GM23248 (cell line): Measurements from ENCODE around the gene BAD. TPM values are rescaled to one million over a fixed set of nuclear protein-coding genes. Genes with fewer than 3 reads are reported as not detected.
A peak's percentile ranks its signal among the peaks of the same experiment; 100 is the strongest.

Experiments used
- DNase-seq: peaks from one replicate; pipeline ENCODE4 v3.0.0-alpha.2; 2015
- H2AFZ ChIP-seq: fragments of 200-600 bp; sonication (generic); 2 replicates; pipeline ENCODE4 v1.6.1; 2016; ENCODE audit warnings: antibody characterized with exemption
- H3F3A ChIP-seq: fragments of 200-600 bp; sonication (generic); 2 replicates; pipeline ENCODE4 v1.6.1; 2016; ENCODE audit warnings: mild to moderate bottlenecking, antibody characterized with exemption, mixed run types; ENCODE audit not compliant: insufficient read depth
- H3K27ac ChIP-seq: fragments of 200-600 bp; sonication (generic); 2 replicates; pipeline ENCODE4 v1.5.1; 2016; ENCODE audit warnings: mild to moderate bottlenecking
- H3K27me3 ChIP-seq: fragments of 200-600 bp; sonication (generic); replicated peaks from 2 replicates; pipeline ENCODE4 v1.6.1; 2016; ENCODE audit warnings: mild to moderate bottlenecking; ENCODE audit not compliant: insufficient read depth
- H3K36me3 ChIP-seq: fragments of 200-600 bp; sonication (generic); 2 replicates; pipeline ENCODE4 v1.6.1; 2016; ENCODE audit warnings: low read depth, mild to moderate bottlenecking
- H3K4me1 ChIP-seq: fragments of 200-600 bp; sonication (generic); 2 replicates; pipeline ENCODE4 v1.6.1; 2016; ENCODE audit warnings: mild to moderate bottlenecking; ENCODE audit not compliant: insufficient read depth
- H3K4me2 ChIP-seq: fragments of 200-600 bp; sonication (generic); one replicate; pipeline ENCODE4 v1.6.1; 2016; ENCODE audit warnings: mild to moderate bottlenecking; ENCODE audit not compliant: unreplicated experiment
- H3K4me3 ChIP-seq: fragments of 200-600 bp; sonication (generic); 2 replicates; pipeline ENCODE4 v1.5.1; 2016; ENCODE audit warnings: mild to moderate bottlenecking
- H3K79me2 ChIP-seq: fragments of 200-600 bp; sonication (generic); 2 replicates; pipeline ENCODE4 v1.6.1; 2016; ENCODE audit warnings: mild to moderate bottlenecking; ENCODE audit not compliant: insufficient read depth
- H3K9ac ChIP-seq: fragments of 200-600 bp; sonication (generic); 2 replicates; pipeline ENCODE4 v1.6.1; 2016; ENCODE audit warnings: mild to moderate bottlenecking
- H3K9me2 ChIP-seq: fragments of 200-600 bp; sonication (generic); 2 replicates; pipeline ENCODE4 v1.6.1; 2016; ENCODE audit warnings: mixed run types, mild to moderate bottlenecking, moderate library complexity; ENCODE audit not compliant: insufficient read depth
- H3K9me3 ChIP-seq: fragments of 200-600 bp; sonication (generic); one replicate; pipeline ENCODE4 v1.6.1; 2017; ENCODE audit warnings: low read depth
- H4K20me1 ChIP-seq: fragments of 200-600 bp; sonication (generic); 2 replicates; pipeline ENCODE4 v1.6.0; 2016; ENCODE audit not compliant: insufficient read depth
- EZH2 ChIP-seq: fragments of 200-600 bp; sonication (generic); IDR thresholded peaks from 2 replicates; pipeline ENCODE4 v1.6.1; 2018; ENCODE audit warnings: antibody characterized with exemption, mild to moderate bottlenecking; ENCODE audit not compliant: insufficient read depth, poor library complexity, severe bottlenecking
- EZH2phosphoT487 ChIP-seq: fragments of 200-600 bp; sonication (generic); IDR thresholded peaks from 2 replicates; pipeline ENCODE4 v1.6.1; 2018; ENCODE audit warnings: antibody characterized with exemption, moderate library complexity, mild to moderate bottlenecking, low read depth; ENCODE audit not compliant: insufficient read depth
- WGBS, 2 experiments: methylation state at CpG; one replicate each; pipeline ENCODE4 v1.1.6; 2015 to 2017; ENCODE audit warnings: low lambda C conversion rate in 2 of 2, low coverage in 1 of 2; ENCODE audit errors: missing lambda C conversion rate in 2 of 2; 5-methylcytosine and 5-hydroxymethylcytosine counted together
- in situ Hi-C: fragments of 300-500 bp; cut with MboI; formaldehyde crosslinking; loops from 2 replicates; pipeline ENCODE4 v1.15.0; 2020
- polyA plus RNA-seq: library from polyadenylated mRNA; unstranded; fragments of >200 nt; fragmentation: Nextera tagmentation; extraction: Ambion mirVana; gene quantifications from 2 replicates; pipeline ENCODE4 v1.2.1, GENCODE V29; 2016
- total RNA-seq: library from RNA; depleted of rRNA; stranded (reverse); fragments of >200 nt; shearing (Covaris generic); gene quantifications from 2 replicates; pipeline ENCODE4 v1.2.3, GENCODE V29; 2014

BAD gene
- total and polyA plus RNA-seq, 2 experiments from 2014 or later = 146 to 170 TPM

GRCh38 chr11:64251753-64252002 lies 32.8 kb downstream of the BAD start:
- peaks cover 11% of the 10 kb centered on the region; the same call in 1 of the 2 replicates for H3K4me1 ChIP-seq
- in situ Hi-C loops = no loop called here
- peak overlapping the region; percentile 99 for H3K4me2 ChIP-seq
- H3K27ac ChIP-seq = peak overlapping the region; percentile 39
- no peaks in the 10 kb centered on the region for H4K20me1 ChIP-seq
- H3K27me3 ChIP-seq = no peaks in the 10 kb centered on the region
- TF ChIP-seq EZH2phosphoT487 = no peak
- TF ChIP-seq EZH2 = no peak
- peak overlapping the region; percentile 91 for H3K4me3 ChIP-seq
- no peaks in the 10 kb centered on the region; the same call in 1 of the 2 replicates for H3K36me3 ChIP-seq
- 1 to 3% methylated on average over 18 of the region's 18 CpGs for WGBS, 2 experiments
- no peak for DNase-seq
- no peaks in the 10 kb centered on the region for H3K9me3 ChIP-seq
- peak overlapping the region; percentile 81 for H2AFZ ChIP-seq
- peak overlapping the region; percentile 87 for H3K9ac ChIP-seq
- peaks cover 5% of the 10 kb centered on the region; the same call in 1 of the 2 replicates for H3F3A ChIP-seq
- peaks cover 29% of the 10 kb centered on the region for H3K79me2 ChIP-seq
- no peaks in the 10 kb centered on the region for H3K9me2 ChIP-seq

- H3K79me2 ChIP-seq = peaks cover 30% of the 10 kb centered on the region
- peaks cover 11% of the 10 kb centered on the region; the same call in 1 of the 2 replicates for H3K4me1 ChIP-seq
- peak within 1 kb of the TSS; percentile 99 for H3K4me2 ChIP-seq
- no peaks in the 10 kb centered on the region for H3K9me3 ChIP-seq
- no peaks in the 10 kb centered on the region for H3K27me3 ChIP-seq
- peak; percentile 82 for DNase-seq
- no peaks in the 10 kb centered on the region for H3K9me2 ChIP-seq
- peak within 1 kb of the TSS; percentile 81 for H2AFZ ChIP-seq
- TF ChIP-seq EZH2phosphoT487 = no peak
- TF ChIP-seq EZH2 = no peak
- peak within 1 kb of the TSS; percentile 87 for H3K9ac ChIP-seq
- H3K36me3 ChIP-seq = no peaks in the 10 kb centered on the region; the same call in 1 of the 2 replicates
- H3K4me3 ChIP-seq = peak within 1 kb of the TSS; percentile 91
- 1 to 2% methylated on average over 19 to 46 of the region's 75 CpGs for WGBS, 2 experiments
- H3F3A ChIP-seq = peaks cover 5% of the 10 kb centered on the region; the same call in 1 of the 2 replicates
- H4K20me1 ChIP-seq = no peaks in the 10 kb centered on the region
- in situ Hi-C loops = no loop called here
- peak within 1 kb of the TSS; percentile 39 for H3K27ac ChIP-seq
Observed at GRCh38 chr11:64251016-64251752, 33.3 kb downstream of the BAD start, which contains the start of gene PLCB3. PLCB3 (plus strand) TSS chr11:64251530; CDS start chr11:64251650, 120 bp downstream.

- H3K4me3 ChIP-seq = peak overlapping the region; percentile 91
- no peaks in the 10 kb centered on the region for H4K20me1 ChIP-seq
- no peaks in the 10 kb centered on the region for H3K9me3 ChIP-seq
- in situ Hi-C loops = no loop called here
- TF ChIP-seq EZH2phosphoT487 = no peak
- no peak for TF ChIP-seq EZH2
- no peaks in the 10 kb centered on the region for H3K27me3 ChIP-seq
- WGBS, 2 experiments = 23 to 27% methylated on average over 12 to 13 of the region's 13 CpGs
- DNase-seq = no peak
- H3F3A ChIP-seq = peaks cover 6% of the 10 kb centered on the region; the same call in 1 of the 2 replicates
- H3K79me2 ChIP-seq = peaks cover 36% of the 10 kb centered on the region
- peak overlapping the region; percentile 80 for H2AFZ ChIP-seq
- H3K9me2 ChIP-seq = no peaks in the 10 kb centered on the region
- no peaks in the 10 kb centered on the region; the same call in 1 of the 2 replicates for H3K36me3 ChIP-seq
- H3K4me2 ChIP-seq = peak overlapping the region; percentile 67
- H3K9ac ChIP-seq = peak overlapping the region; percentile 56
- H3K27ac ChIP-seq = no peak overlapping the region
- peaks cover 11% of the 10 kb centered on the region; the same call in 1 of the 2 replicates for H3K4me1 ChIP-seq
Observed at GRCh38 chr11:64250415-64251015, 34.0 kb downstream of the BAD start.

GRCh38 chr11:64249563-64250414 lies 34.7 kb downstream of the BAD start:
- H3K9me2 ChIP-seq = no peaks in the 10 kb centered on the region
- H4K20me1 ChIP-seq = no peaks in the 10 kb centered on the region
- peaks cover 11% of the 10 kb centered on the region; the same call in 1 of the 2 replicates for H3K4me1 ChIP-seq
- no peak overlapping the region for H3K4me2 ChIP-seq
- in situ Hi-C loops = no loop called here
- 87 to 92% methylated on average over 8 of the region's 8 CpGs for WGBS, 2 experiments
- DNase-seq = no peak
- H3K9ac ChIP-seq = no peak overlapping the region
- no peak overlapping the region for H3K4me3 ChIP-seq
- peaks cover 44% of the 10 kb centered on the region for H3K79me2 ChIP-seq
- H3K9me3 ChIP-seq = no peaks in the 10 kb centered on the region
- H3K27ac ChIP-seq = no peak overlapping the region
- peaks cover 13% of the 10 kb centered on the region; the same call in 1 of the 2 replicates for H3F3A ChIP-seq
- no peak overlapping the region for H2AFZ ChIP-seq
- TF ChIP-seq EZH2 = no peak
- TF ChIP-seq EZH2phosphoT487 = no peak
- H3K36me3 ChIP-seq = no peaks in the 10 kb centered on the region
- no peaks in the 10 kb centered on the region for H3K27me3 ChIP-seq
